ENCODE data around the gene C8A. TPM values are rescaled to one million over a fixed set of nuclear protein-coding genes. Genes with fewer than 3 reads are reported as not detected.

The C8A gene
- total RNA-seq, 4 donors from 2014 or later: 1.2 TPM; not detected in 3

DNA sequence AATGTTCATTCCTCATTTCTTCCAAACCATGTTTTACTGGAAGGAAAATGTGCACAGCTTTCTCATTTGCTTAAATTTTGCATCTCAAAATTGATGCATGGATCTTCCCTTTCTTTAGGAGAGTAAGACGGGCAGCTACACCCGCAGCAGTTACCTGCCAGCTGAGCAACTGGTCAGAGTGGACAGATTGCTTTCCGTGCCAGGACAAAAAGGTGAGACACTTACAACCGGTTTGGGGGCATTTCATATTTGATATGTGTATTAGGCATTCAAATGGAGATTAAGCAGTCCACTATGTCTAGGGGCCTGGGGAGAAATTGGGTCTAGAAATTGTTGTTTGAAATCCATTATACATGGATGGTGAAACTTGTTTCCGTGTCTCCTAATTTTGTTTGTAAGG, 12.9 kb downstream of the C8A start:
- no peak for DNase-seq (ENCODE audit: low spot score in 2 of 2)

GRCh38 chr1:56868761-56869160, 14.2 kb downstream of the C8A start:
- DNase-seq (ENCODE audit: low spot score in 2 of 2): no peak
- no peak overlapping the region for H3K27ac ChIP-seq
- WGBS: 51% methylated on average over 2 of the region's 2 CpGs

More for the DNA sequence above, 12.9 kb downstream of the C8A start:
- no peaks in the 10 kb centered on the region for H3K36me3 ChIP-seq
- H3K4me1 ChIP-seq: no peaks in the 10 kb centered on the region
- no peak overlapping the region for H3K4me3 ChIP-seq
- H3K27ac ChIP-seq: no peak overlapping the region
- no peaks in the 10 kb centered on the region for H3K27me3 ChIP-seq
- WGBS: 67% methylated on average over 5 of the region's 5 CpGs
- TF ChIP-seq POLR2A (IDR thresholded peaks at IDR 0.05) (no peak), CTCF (IDR thresholded peaks at IDR 0.05) (no peak), POLR2AphosphoS5 (IDR thresholded peaks at IDR 0.05) (no peak), EP300 (IDR thresholded peaks at IDR 0.05) (no peak)
- no peaks in the 10 kb centered on the region for H3K9me3 ChIP-seq

DNA sequence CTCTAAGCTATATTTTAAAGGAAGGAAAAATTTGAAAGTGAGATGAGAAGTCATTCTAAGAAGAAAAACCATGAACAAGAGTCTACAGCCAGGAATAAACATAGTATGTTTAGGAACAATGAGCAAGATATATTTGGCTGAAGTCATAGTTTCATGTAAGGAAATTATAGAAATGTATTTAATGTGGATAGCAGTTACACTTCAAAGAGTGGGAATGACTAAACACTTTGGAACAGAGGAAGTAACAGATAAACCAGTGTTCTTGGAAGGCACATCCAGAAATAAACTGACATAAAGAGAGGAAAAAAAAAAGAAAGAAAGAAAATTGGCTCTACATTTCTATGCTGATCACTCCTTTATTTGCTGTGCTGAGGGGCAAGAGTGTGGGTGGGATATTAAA, 18.0 kb downstream of the C8A start:
- Histone ChIP-seq H3K36me3 (no peaks in the 10 kb centered on the region), H3K4me3 (no peak overlapping the region), H3K9me3 (no peaks in the 10 kb centered on the region), H3K4me1 (no peaks in the 10 kb centered on the region), H3K27ac (no peak overlapping the region), H3K27me3 (no peaks in the 10 kb centered on the region)
- DNase-seq (ENCODE audit: low spot score in 2 of 2): no peak
- TF ChIP-seq POLR2AphosphoS5 (IDR thresholded peaks at IDR 0.05) (no peak), EP300 (IDR thresholded peaks at IDR 0.05) (no peak), POLR2A (IDR thresholded peaks at IDR 0.05) (no peak), CTCF (IDR thresholded peaks at IDR 0.05) (no peak)

More at GRCh38 chr1:56868761-56869160, 14.2 kb downstream of the C8A start:
- no peak for TF ChIP-seq POLR2A (IDR thresholded peaks at IDR 0.05)
- Histone ChIP-seq H3K4me3 (no peak overlapping the region), H3K9me3 (no peaks in the 10 kb centered on the region), H3K36me3 (no peaks in the 10 kb centered on the region), H3K4me1 (no peaks in the 10 kb centered on the region), H3K27me3 (no peaks in the 10 kb centered on the region)

GRCh38 chr1:56873213-56873612, 18.6 kb downstream of the C8A start:
- no peak for DNase-seq (ENCODE audit: low spot score in 2 of 2)
- H3K36me3 ChIP-seq: no peaks in the 10 kb centered on the region
- no peaks in the 10 kb centered on the region for H3K4me1 ChIP-seq
- no peak overlapping the region for H3K4me3 ChIP-seq
- H3K27me3 ChIP-seq: no peaks in the 10 kb centered on the region
- H3K27ac ChIP-seq: no peak overlapping the region
- TF ChIP-seq EP300 (IDR thresholded peaks at IDR 0.05): no peak
- no peak for TF ChIP-seq CTCF (IDR thresholded peaks at IDR 0.05)
- no peak for TF ChIP-seq POLR2AphosphoS5 (IDR thresholded peaks at IDR 0.05)
- TF ChIP-seq POLR2A (IDR thresholded peaks at IDR 0.05): no peak
- WGBS: 91% methylated on average over 1 of the region's 1 CpG
- no peaks in the 10 kb centered on the region for H3K9me3 ChIP-seq

- Histone ChIP-seq H3K27ac (no peak overlapping the region), H3K4me1 (no peaks in the 10 kb centered on the region), H3K9me3 (no peaks in the 10 kb centered on the region), H3K27me3 (no peaks in the 10 kb centered on the region), H3K4me3 (no peak overlapping the region), H3K36me3 (no peaks in the 10 kb centered on the region)
- no peak for DNase-seq (ENCODE audit: low spot score in 2 of 2)
- no peak for TF ChIP-seq POLR2A (IDR thresholded peaks at IDR 0.05)
- no peak for TF ChIP-seq EP300 (IDR thresholded peaks at IDR 0.05)
- TF ChIP-seq POLR2AphosphoS5 (IDR thresholded peaks at IDR 0.05): no peak
- no peak for TF ChIP-seq CTCF (IDR thresholded peaks at IDR 0.05)
- WGBS: 55% methylated on average over 4 of the region's 4 CpGs
These were observed 20.1 kb downstream of the C8A start for GRCh38 chr1:56874689-56875088.

DNA sequence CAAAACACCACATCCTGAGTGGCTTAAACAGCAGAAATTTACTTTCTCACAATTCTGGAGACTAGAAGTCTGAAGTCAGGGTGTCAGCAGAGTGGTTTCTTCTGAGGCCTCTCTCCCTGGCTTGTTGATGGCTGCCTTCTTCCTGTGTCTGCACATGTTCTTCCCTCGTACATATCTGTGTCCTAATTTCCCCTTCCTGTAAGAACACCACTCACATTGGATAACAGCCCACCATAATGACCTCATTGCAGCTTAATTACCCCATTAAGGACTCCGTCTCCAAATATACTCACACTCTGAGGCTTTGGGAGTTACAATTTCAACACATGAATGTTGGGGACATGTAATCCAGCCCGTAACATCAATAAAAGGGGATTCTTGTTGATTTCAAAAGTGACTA, 23.4 kb downstream of the C8A start:
- Histone ChIP-seq H3K9me3 (no peaks in the 10 kb centered on the region), H3K4me3 (no peak overlapping the region), H3K27ac (no peak overlapping the region), H3K27me3 (no peaks in the 10 kb centered on the region), H3K4me1 (no peaks in the 10 kb centered on the region), H3K36me3 (no peaks in the 10 kb centered on the region)
- no peak for DNase-seq (ENCODE audit: low spot score in 2 of 2)
- 44% methylated on average over 3 of the region's 3 CpGs for WGBS
- no peak for TF ChIP-seq EP300 (IDR thresholded peaks at IDR 0.05)
- no peak for TF ChIP-seq CTCF (IDR thresholded peaks at IDR 0.05)
- TF ChIP-seq POLR2AphosphoS5 (IDR thresholded peaks at IDR 0.05): no peak
- TF ChIP-seq POLR2A (IDR thresholded peaks at IDR 0.05): no peak
